ENCODE results near the gene RNF14. TPM values are rescaled to one million over a fixed set of nuclear protein-coding genes. Genes with fewer than 3 reads are reported as not detected.

RNF14 gene
- total and polyA plus RNA-seq, 10 of the 15 experiments (the other 5 are each of a cell fraction or from before 2014, with no cell fraction given) = 13.2 to 41.8 (median 28.3) TPM

- TF ChIP-seq RUNX3 (IDR thresholded peaks at IDR 0.05; ENCODE audit: low read length) (no peak), ZNF217 (IDR thresholded peaks at IDR 0.05) (no peak), NFIC (IDR thresholded peaks at IDR 0.05; ENCODE audit: low read depth, low read length) (no peak), CREB1 (IDR thresholded peaks at IDR 0.05; ENCODE audit: low read depth) (no peak), BRCA1 (IDR thresholded peaks at IDR 0.05; ENCODE audit: low read depth, low read length) (no peak), TCF3 (IDR thresholded peaks at IDR 0.05; ENCODE audit: borderline replicate concordance, insufficient read depth, low read depth, low read length) (no peak), ZNF24 (IDR thresholded peaks at IDR 0.05) (no peak), TARDBP (IDR thresholded peaks at IDR 0.05; ENCODE audit: borderline replicate concordance) (no peak), POLR2AphosphoS5 (IDR thresholded peaks at IDR 0.05; ENCODE audit: low read length) (peak; percentile 45; the same call in 1 of the 2 replicates), SUPT20H (IDR thresholded peaks at IDR 0.05; ENCODE audit: borderline replicate concordance, control insufficient read depth, low read depth, low read length) (no peak), MYB (IDR thresholded peaks at IDR 0.05; ENCODE audit: borderline replicate concordance, low read depth, low read length) (no peak), TAF1 (IDR thresholded peaks at IDR 0.05; ENCODE audit: borderline replicate concordance, low read depth, low read length) (peak; percentile 37; the same call in 1 of the 2 replicates), ZZZ3 (IDR thresholded peaks at IDR 0.05; ENCODE audit: control insufficient read depth, insufficient read length, low read depth) (no peak), JUND (IDR thresholded peaks at IDR 0.05; ENCODE audit: low read depth, low read length) (0 out of 2 replicates have a peak, but pooled peaks have one; percentile 30), IRF3 (IDR thresholded peaks at IDR 0.05) (no peak), ATF7 (IDR thresholded peaks at IDR 0.05; ENCODE audit: low read depth) (no peak), KDM1A (IDR thresholded peaks at IDR 0.05; ENCODE audit: borderline replicate concordance) (no peak), NBN (IDR thresholded peaks at IDR 0.05) (no peak), ZNF274 (IDR thresholded peaks at IDR 0.05; ENCODE audit: insufficient read depth, insufficient read length) (no peak), NR2C2 (IDR thresholded peaks at IDR 0.05; ENCODE audit: borderline replicate concordance, control insufficient read depth, insufficient read length, low read depth) (no peak), ATF2 (IDR thresholded peaks at IDR 0.05; ENCODE audit: low read length) (no peak), MAX (IDR thresholded peaks at IDR 0.05; ENCODE audit: low read depth, low read length) (peak; percentile 59), SREBF2 (IDR thresholded peaks at IDR 0.05; ENCODE audit: low read length) (no peak), BHLHE40 (IDR thresholded peaks at IDR 0.05; ENCODE audit: borderline replicate concordance in 1 of 2, low read depth in 2 of 2, low read length in 1 of 2) (peak; percentile 91 to 98), BACH1 (IDR thresholded peaks at IDR 0.05; ENCODE audit: borderline replicate concordance) (peak; percentile 86; the same call in 1 of the 2 replicates), E4F1 (IDR thresholded peaks at IDR 0.05; ENCODE audit: borderline replicate concordance, partially characterized antibody) (no peak), BMI1 (IDR thresholded peaks at IDR 0.05; ENCODE audit: borderline replicate concordance) (no peak), BCL11A (IDR thresholded peaks at IDR 0.05; ENCODE audit: low read depth, low read length) (no peak), TBL1XR1 (IDR thresholded peaks at IDR 0.05; ENCODE audit: low read depth, low read length) (no peak)
Measured at GRCh38 chr5:142012792-142013388, 44.0 kb downstream of the RNF14 start, which contains the start of gene GNPDA1 (continued).
